Mucosa of descending colon (tissue), 3 donors: ENCODE data around the gene NUP35. TPM values are rescaled to one million over a fixed set of nuclear protein-coding genes. Genes with fewer than 3 reads are reported as not detected.

Experiments used
- ATAC-seq: fragments of 200-7000 bp; cut with Tn5 transposase; one replicate; pipeline ENCODE4 v1.9.1; 2020; ENCODE audit warnings: mild to moderate bottlenecking, moderate library complexity
- DNase-seq, 3 donors: peaks; one replicate each; pipeline ENCODE4 v3.0.0-alpha.2; 2020
- H3K36me3 ChIP-seq: fragments of 200-600 bp; one replicate; pipeline ENCODE4 v1.8.0; 2021; ENCODE audit warnings: low read depth, mild to moderate bottlenecking
- H3K4me1 ChIP-seq: fragments of 200-600 bp; one replicate; pipeline ENCODE4 v1.8.0; 2021; ENCODE audit warnings: low read depth, mild to moderate bottlenecking
- H3K4me3 ChIP-seq: fragments of 200-600 bp; one replicate; pipeline ENCODE4 v1.8.0; 2021; ENCODE audit warnings: mild to moderate bottlenecking
- H3K9me3 ChIP-seq: fragments of 200-600 bp; one replicate; pipeline ENCODE4 v1.8.0; 2021; ENCODE audit warnings: mild to moderate bottlenecking
- CTCF ChIP-seq: fragments of 200-600 bp; IDR thresholded peaks from one replicate; pipeline ENCODE4 v1.8.0; 2022; ENCODE audit warnings: antibody characterized with exemption, mild to moderate bottlenecking
- intact Hi-C, 2 donors: fragments of 100-400 bp; cut with DNase I in 1 of 2; cut with micrococcal nuclease in 1 of 2; formaldehyde crosslinking; loops; one replicate each; pipeline versions ENCODE4 v1.11.0 to v1.11.1; 2022; cut with DNase I, micrococcal nuclease
- total RNA-seq, 3 donors: library from RNA; stranded (reverse); fragmentation: NEBNext Ultra II Directional in 2 of 3; extraction: Animal tissue kit (Norgen Biotek cat#: 25700) in 2 of 3; gene quantifications; one replicate each; pipeline versions ENCODE4 v1.2.1 to v1.2.4, GENCODE V29; 2021 to 2023
- donor health status: DM: no; HTN: no; CAD: no; lungs with moderate emphysema.
- donor health status: DM: no; HTN: no; CAD: no.
- donor health status: DM: no; HTN: yes; CAD: no.

The NUP35 gene
- total RNA-seq, 3 donors from 2014 or later: 12.2 to 14.9 (median 12.7) TPM

GRCh38 chr2:183123959-183124221 lies 353 bp upstream of the NUP35 start:
- no peak for ATAC-seq
- TF ChIP-seq CTCF: no peak
- intact Hi-C loops: no loop called here

GRCh38 chr2:183124957-183125255 lies 663 bp downstream of the NUP35 start:
- no peak for TF ChIP-seq CTCF
- ATAC-seq (no peak), DNase-seq (no peak)
- H3K4me3 ChIP-seq: peak overlapping the region; percentile 58
- no peaks in the 10 kb centered on the region for H3K36me3 ChIP-seq
- intact Hi-C loops: no loop called here
- peaks cover 7% of the 10 kb centered on the region for H3K4me1 ChIP-seq
- H3K9me3 ChIP-seq: no peaks in the 10 kb centered on the region

More at GRCh38 chr2:183123959-183124221, 353 bp upstream of the NUP35 start:
- no peak for DNase-seq
- no peaks in the 10 kb centered on the region for H3K9me3 ChIP-seq
- peaks cover 7% of the 10 kb centered on the region for H3K4me1 ChIP-seq
- H3K36me3 ChIP-seq: no peaks in the 10 kb centered on the region
- peak overlapping the region; percentile 58 for H3K4me3 ChIP-seq

GRCh38 chr2:183125659-183126341 lies 1.6 kb downstream of the NUP35 start:
- intact Hi-C loops: no loop called here
- ATAC-seq (no peak), DNase-seq (no peak)
- no peaks in the 10 kb centered on the region for H3K36me3 ChIP-seq
- H3K9me3 ChIP-seq: no peaks in the 10 kb centered on the region
- TF ChIP-seq CTCF: no peak
- peaks cover 7% of the 10 kb centered on the region for H3K4me1 ChIP-seq
- no peak overlapping the region for H3K4me3 ChIP-seq

- peaks cover 7% of the 10 kb centered on the region for H3K4me1 ChIP-seq
- H3K36me3 ChIP-seq: no peaks in the 10 kb centered on the region
- ATAC-seq (no peak), DNase-seq (no peak)
- no peaks in the 10 kb centered on the region for H3K9me3 ChIP-seq
- no peak for TF ChIP-seq CTCF
- no peak overlapping the region for H3K4me3 ChIP-seq
- intact Hi-C loops: no loop called here
Observed at GRCh38 chr2:183126635-183127034, 2.4 kb downstream of the NUP35 start.

- ATAC-seq (no peak), DNase-seq (no peak)
- TF ChIP-seq CTCF: no peak
- Histone ChIP-seq H3K9me3 (no peaks in the 10 kb centered on the region), H3K36me3 (no peaks in the 10 kb centered on the region), H3K4me3 (no peak overlapping the region), H3K4me1 (no peaks in the 10 kb centered on the region)
- intact Hi-C loops: no loop called here
Observed at GRCh38 chr2:183134016-183134415, 9.8 kb downstream of the NUP35 start.

GRCh38 chr2:183148955-183149354 lies 24.7 kb downstream of the NUP35 start:
- H3K4me3 ChIP-seq: no peak overlapping the region
- no peak for TF ChIP-seq CTCF
- no peak for ATAC-seq

More at GRCh38 chr2:183148955-183149354, 24.7 kb downstream of the NUP35 start:
- no peak for DNase-seq
- Histone ChIP-seq H3K9me3 (peaks cover 4% of the 10 kb centered on the region), H3K36me3 (no peaks in the 10 kb centered on the region), H3K4me1 (no peaks in the 10 kb centered on the region)
- intact Hi-C loops: no loop called here
